ENCODE measurements around the gene REEP1.

Gene REEP1, protein sequence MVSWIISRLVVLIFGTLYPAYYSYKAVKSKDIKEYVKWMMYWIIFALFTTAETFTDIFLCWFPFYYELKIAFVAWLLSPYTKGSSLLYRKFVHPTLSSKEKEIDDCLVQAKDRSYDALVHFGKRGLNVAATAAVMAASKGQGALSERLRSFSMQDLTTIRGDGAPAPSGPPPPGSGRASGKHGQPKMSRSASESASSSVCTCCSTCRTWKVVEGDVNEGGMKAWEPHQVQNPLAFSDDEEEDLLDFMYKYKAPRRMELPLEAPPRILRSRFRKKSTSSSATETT

GRCh38 chr2:86337244-86337835, at the start of gene REEP1:
TSS of gene REEP1 (minus strand) at chr2:86337626. CDS start at chr2:86337510, 116 bp downstream.
- no peak for DNase-seq

GRCh38 chr2:86383844-86384243, 46.4 kb upstream of the REEP1 start:
- DNase-seq = peak; percentile 59

- no peak for DNase-seq
Observed at GRCh38 chr2:86382698-86383097, 45.3 kb upstream of the REEP1 start.

DNA sequence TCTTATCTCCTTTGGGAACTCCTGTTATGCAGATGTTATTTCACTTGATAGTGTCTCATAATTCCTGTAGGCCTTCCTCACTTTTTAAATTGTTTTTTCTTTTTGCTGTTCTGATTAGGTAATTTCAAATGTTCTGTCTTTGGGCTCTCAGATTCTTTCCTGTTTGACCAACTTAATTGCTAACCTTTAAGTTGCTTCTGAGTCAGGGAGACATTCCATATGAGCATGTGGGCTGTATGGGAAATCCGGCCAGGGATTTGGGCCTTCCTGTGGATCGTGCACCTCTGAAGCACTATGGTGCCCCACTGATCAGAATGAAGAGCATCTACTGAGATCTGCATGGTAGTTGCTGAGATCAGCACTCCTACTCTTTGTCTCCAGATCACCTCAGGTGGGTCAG, 44.7 kb upstream of the REEP1 start:
- DNase-seq = no peak

DNA sequence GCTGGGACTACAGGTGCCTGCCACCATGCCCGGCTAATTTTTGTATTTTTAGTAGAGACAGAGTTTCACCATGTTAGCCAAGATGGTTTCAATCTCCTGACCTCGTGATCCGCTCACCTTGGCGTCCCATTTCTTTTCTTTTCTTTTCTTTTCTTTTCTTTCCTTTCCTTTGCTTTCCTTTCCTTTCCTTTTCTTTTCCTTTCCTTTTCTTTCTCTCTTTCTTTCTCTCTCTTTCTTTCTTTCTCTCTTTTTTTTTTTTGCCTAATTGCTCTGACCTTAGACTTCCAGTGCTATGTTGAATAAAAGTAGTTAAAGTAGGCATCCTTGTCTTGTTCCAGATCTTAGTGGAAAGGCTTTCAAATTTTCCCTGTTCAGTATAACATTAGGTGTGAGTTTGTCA, 41.0 kb upstream of the REEP1 start:
- DNase-seq = no peak

DNA sequence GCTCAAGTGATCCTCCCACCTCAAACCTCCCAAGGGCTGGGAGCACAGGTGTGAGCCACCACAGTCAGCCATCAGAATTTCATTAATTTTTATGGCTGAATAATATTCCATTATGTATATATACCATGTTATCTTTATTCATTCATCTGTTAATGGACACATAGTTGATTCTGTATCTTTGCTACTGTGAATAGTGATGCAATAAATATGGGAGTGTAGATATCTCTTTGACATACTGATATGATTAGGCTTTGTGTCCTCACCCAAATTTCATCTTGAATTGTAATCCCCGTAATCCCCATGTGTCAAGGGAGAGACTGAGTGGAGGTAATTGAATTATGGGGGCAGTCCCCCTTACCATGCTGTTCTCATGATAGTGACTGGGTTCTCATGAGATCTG, 38.2 kb upstream of the REEP1 start:
- DNase-seq = no peak

GRCh38 chr2:86372641-86373502, 35.4 kb upstream of the REEP1 start:
- peak; percentile 57 for DNase-seq

DNA sequence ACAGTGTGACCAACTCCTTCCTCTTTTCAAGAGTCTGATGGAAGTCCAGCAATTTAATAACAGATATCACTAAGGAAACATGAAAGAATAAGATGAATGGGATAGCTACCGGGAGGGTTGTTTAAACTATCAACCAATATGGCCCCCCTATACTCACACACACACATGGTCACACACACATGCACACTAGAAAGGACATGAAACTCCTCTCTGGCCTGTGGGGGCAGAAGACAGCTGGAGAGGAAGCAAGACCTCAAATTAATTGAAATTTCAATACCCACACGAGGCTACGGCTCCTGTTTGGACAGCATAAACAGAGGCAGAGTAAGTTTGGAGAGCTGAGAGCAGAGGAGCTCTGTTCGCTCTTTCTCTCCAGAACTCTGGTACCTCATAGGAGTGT, 34.7 kb upstream of the REEP1 start:
- no peak for DNase-seq

- no peak for DNase-seq
Observed at GRCh38 chr2:86371527-86371926, 34.1 kb upstream of the REEP1 start.

GRCh38 chr2:86370579-86370978, 33.2 kb upstream of the REEP1 start:
- no peak for DNase-seq

DNA sequence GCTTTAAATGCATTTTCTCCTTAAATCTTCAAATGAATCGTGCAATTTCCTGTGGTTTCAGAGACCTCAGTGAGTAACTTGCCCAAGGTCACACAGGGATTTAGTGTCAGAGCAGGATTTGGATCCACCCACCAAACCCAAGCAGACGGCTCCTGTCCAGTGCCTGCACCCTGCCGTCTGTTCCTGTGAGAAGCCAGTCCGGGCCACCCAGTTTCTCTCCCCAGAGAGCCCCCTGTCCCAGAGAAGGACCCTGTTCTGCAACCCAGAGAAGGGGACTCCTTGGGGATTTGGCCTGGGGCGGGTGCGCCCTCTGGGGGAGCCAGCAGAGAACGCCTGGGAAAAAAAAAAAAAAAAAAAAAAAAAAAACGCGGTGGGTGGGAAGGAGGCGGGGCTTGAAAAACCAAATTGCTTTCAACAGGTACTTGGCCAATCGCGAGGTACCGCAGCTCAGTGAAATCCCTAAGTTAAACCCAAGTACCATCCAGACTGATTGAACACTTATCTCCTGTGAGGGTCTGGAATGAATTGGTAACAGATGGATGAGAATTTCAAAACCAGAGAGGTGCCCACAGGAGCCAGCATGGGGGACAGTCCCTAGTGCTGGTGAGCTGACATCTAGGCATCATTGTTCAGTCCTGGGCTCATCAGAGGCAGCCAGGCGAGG, 30.9 kb upstream of the REEP1 start:
- DNase-seq = peak; percentile 28

- DNase-seq = no peak
Observed at GRCh38 chr2:86367499-86367777, 30.0 kb upstream of the REEP1 start.

DNA sequence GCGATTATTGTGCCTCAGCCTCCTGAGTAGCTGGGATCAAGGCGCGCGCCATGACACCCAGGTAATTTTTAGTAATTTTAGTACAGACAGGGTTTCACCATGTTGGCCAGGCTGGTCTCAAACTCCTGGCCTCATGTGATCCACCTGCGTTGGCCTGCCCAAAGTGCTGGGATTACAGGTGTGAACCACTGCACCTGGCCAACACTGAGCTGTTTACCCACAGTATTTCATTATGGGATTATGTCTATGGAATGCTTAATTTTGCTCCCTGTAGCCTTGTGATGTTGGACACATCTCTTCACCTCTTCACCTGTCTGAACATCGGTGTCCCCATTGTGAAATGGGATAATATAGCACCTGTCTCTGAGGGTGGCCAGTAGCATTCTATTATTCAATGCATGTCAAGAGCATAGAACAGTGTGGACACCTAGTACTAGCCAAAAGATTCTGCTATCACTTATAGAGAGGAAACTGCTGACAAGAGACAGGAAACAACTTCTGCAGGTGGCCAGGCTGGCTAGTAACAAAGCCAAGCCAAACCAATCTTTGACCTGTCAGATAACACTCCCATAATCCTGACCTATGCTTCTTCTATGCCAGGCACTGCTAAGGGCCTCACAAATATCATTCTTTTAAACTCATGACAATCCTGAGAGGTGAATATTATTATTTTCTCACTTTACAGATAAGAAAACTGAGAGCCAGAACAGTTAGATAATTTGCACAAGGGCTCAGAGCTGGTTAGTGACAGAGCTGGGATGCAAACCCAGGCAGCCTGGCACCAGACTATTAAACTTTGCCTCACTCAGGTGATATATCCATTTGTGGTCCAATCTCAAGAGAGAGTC, 29.4 kb upstream of the REEP1 start:
- DNase-seq = no peak

DNA sequence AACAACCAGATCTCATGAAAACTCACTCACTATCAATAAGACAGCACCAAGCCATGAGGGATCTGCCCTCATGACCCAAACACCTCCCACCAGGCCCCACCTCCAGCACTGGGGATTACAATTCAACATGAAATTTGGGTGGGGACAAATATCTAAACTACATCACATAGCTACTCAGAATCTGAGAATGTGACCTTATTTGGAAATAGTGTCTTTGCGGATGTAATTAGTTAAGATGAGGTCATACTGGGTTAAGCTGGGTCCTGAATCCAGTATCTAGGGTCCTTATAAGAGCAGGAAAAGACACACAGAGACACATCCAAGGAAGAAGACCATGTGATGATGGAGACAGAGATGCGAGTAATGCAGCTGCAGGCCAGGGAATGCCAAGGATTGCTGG, 27.5 kb upstream of the REEP1 start:
- DNase-seq = no peak

DNA sequence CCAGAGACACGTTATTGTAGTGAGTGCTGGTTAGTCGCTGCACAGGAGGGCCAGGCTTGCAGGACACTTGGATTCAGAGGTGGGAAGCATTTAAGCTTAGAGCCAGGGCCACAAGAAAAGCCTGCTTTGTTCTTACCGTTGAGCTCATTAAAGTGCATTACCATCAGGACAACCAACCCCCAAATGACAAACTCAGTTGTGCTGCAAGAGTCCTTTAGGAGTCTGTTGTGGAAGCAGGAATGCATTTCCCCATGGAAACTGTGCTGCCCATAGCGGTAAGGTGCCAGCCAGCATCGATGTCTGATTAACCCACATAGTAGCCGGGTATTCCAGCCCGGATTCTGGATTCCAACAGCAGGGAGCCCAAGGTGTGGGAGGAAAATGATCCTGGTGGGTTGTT, 23.4 kb upstream of the REEP1 start:
- no peak for DNase-seq

DNA sequence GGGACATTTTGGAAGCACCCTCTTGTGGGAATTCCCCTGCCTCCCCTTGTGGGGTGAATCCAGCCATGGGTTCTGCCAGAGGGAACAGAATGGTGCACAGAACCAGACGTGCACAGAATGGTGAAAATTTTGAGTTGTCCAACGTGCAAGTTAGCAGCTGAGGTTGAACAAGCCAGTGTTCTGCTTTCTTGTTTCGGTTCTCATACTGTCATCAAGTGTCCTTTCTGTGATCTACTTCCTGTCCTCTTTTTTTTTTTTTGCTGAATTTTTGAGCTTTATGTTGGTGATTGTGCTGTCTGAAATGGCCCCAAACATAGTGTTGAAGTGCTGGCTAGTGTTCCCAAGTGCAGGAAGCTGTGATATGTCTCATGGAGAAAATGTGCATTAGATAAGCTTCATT, 21.5 kb upstream of the REEP1 start:
- DNase-seq = no peak

GRCh38 chr2:86357392-86357963, 20.1 kb upstream of the REEP1 start:
- DNase-seq = no peak

GRCh38 chr2:86352727-86353221, 15.3 kb upstream of the REEP1 start:
- DNase-seq = no peak

GRCh38 chr2:86352137-86352726, 14.8 kb upstream of the REEP1 start:
- DNase-seq = no peak

DNA sequence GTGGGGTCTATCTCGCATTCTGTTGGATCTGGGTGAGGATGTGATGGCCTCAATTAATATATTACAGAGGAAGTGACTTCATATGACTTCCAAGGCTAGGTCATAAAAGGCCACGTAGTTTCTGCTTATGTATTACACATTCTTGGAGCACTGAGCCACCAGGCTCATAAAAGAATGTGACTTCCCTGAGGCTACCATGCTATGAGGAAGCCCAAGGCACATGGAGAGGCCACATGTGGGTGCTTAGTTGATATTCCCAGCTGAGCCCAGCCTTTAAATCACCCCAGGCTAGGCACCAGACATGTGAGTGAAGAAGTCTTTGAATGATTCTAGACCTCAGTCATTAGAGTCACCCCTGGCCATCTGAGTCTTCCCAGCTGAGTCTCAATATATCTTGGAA, 13.3 kb upstream of the REEP1 start:
- no peak for DNase-seq

GRCh38 chr2:86347401-86347800, 10.0 kb upstream of the REEP1 start:
- DNase-seq = no peak

Measured in fibroblast of upper back skin (primary cell).